Adrenal gland (tissue), 12 donors: ENCODE data around the gene PCDHB10. TPM values are rescaled to one million over a fixed set of nuclear protein-coding genes. Genes with fewer than 3 reads are reported as not detected.
A peak's percentile ranks its signal among the peaks of the same experiment; 100 is the strongest.
"Not testable (repeated sequence)": the region's sequence is repeated elsewhere in the genome, so short reads cannot be mapped to it uniquely, and the experiment has no call there.

Source experiments
- DNase-seq, 7 donors: peaks; one replicate each; pipeline ENCODE4 v3.0.0-alpha.2; 2019 to 2020
- H3K27ac ChIP-seq, 5 donors: fragments of 200-600 bp; sonication (generic) in 4 of 5; 1 replicate in 3 of 5; 2 replicates in 2 of 5; pipeline versions ENCODE4 v1.5.1 to v1.8.0; 2016 to 2020; ENCODE audit warnings: mild to moderate bottlenecking in 1 of 5
- H3K27me3 ChIP-seq: fragments of 200-600 bp; 2 replicates; pipeline ENCODE4 v1.8.0; 2021
- H3K36me3 ChIP-seq, 2 donors: fragments of 200-600 bp; replicated peaks in 1 of 2; 1 replicate in 1 of 2; 2 replicates in 1 of 2; pipeline versions ENCODE4 v1.5.1 to v1.8.0; 2018 to 2022
- H3K4me1 ChIP-seq, 2 donors: fragments of 200-600 bp; replicated peaks in 1 of 2; 1 replicate in 1 of 2; 2 replicates in 1 of 2; pipeline versions ENCODE4 v1.5.1 to v1.8.0; 2018 to 2021
- H3K4me3 ChIP-seq, 4 donors: fragments of 200-600 bp; sonication (generic) in 3 of 4; one replicate each; pipeline ENCODE4 v1.5.1; 2016 to 2018
- H3K9me3 ChIP-seq, 3 donors: fragments of 200-600 bp; sonication (generic) in 1 of 3; replicated peaks in 1 of 3; 1 replicate in 2 of 3; 2 replicates in 1 of 3; pipeline versions ENCODE4 v1.5.1 to v1.8.0; 2016 to 2021
- CTCF ChIP-seq, 6 experiments: fragments of 450-650 bp in 4 of 6; fragments of 200-600 bp in 2 of 6; sonication (generic) in 1 of 6; IDR thresholded peaks; 1 replicate in 5 of 6; 2 replicates in 1 of 6; pipeline versions ENCODE4 v1.5.1 to v1.8.0; 2016 to 2021; ENCODE audit warnings: antibody characterized with exemption in 6 of 6, mild to moderate bottlenecking in 2 of 6, moderate library complexity in 1 of 6
- POLR2A ChIP-seq, 2 donors: fragments of 450-650 bp; IDR thresholded peaks; one replicate each; pipeline ENCODE4 v1.6.1; 2017; ENCODE audit warnings: antibody characterized with exemption in 2 of 2, mild to moderate bottlenecking in 2 of 2, moderate library complexity in 1 of 2
- WGBS, 4 donors: extraction: QIAGEN DNeasy Blood & Tissue Kit in 2 of 4; methylation state at CpG; one replicate each; pipeline versions ENCODE4 v1.1.5 to v1.1.7; 2013 to 2017; 5-methylcytosine and 5-hydroxymethylcytosine counted together
- intact Hi-C, 2 donors: fragments of 100-400 bp; cut with DNase I; formaldehyde crosslinking; loops; one replicate each; pipeline versions ENCODE4 v1.14.1 to v1.15.0; 2022 to 2023
- polyA plus RNA-seq, 3 donors: library from polyadenylated mRNA; stranded (reverse); fragments of 200-250 nt in 2 of 3; fragments of 350-450 nt in 1 of 3; fragmentation: Illumina TruSeq in 1 of 3; extraction: RNeasy Lipid Tissue Mini Kit (QIAGEN cat#74804) in 1 of 3; gene quantifications; one replicate each; pipeline ENCODE4 v1.2.3, GENCODE V29; 2013 to 2014
- total RNA-seq, 9 donors: library from RNA; depleted of rRNA in 4 of 9; stranded (reverse); fragments of >200 nt in 4 of 9; fragments of 120-200 nt in 1 of 9; fragmentation: NEBNext Ultra II Directional in 1 of 9; extraction: Animal tissue kit (Norgen Biotek cat#: 25700) in 1 of 9; gene quantifications; one replicate each; pipeline versions ENCODE4 v1.1.0 to v1.2.4, GENCODE V29; 2013 to 2023
- donor health status: healthy with polysubstance abuse.
- donor health status: Bipolar disorder and iron deficiency.
- donor health status: DM: yes; HTN: yes; CAD: no.
- donor health status: DM: no; HTN: no; CAD: no.
- donor health status: DM: no; HTN: no; CAD: no.
- donor health status: DM: yes; HTN: yes; CAD: no.

PCDHB10 gene
- total and polyA plus RNA-seq, 12 donors, result 0.18 to 3.0 (median 0.85) TPM

GRCh38 chr5:141186897-141187512 is 5.1 kb upstream of the PCDHB10 start, which contains the start of gene PCDHB9:
Gene PCDHB9 (plus strand): TSS chr5:141187161. CDS start chr5:141187319, 158 bp downstream.
- peak in 2 of 6 experiments; percentile 25 to 37 for TF ChIP-seq CTCF (IDR thresholded peaks at IDR 0.05)
- TF ChIP-seq POLR2A (IDR thresholded peaks at IDR 0.05), result no peak
- Histone ChIP-seq H3K4me3 (peak within 1 kb of the TSS in 1 of 4 donors; percentile 26), H3K4me1 (no peaks in the 10 kb centered on the region), H3K27ac (no peak within 1 kb of the TSS), H3K36me3 (no peaks in the 10 kb centered on the region), H3K27me3 (peaks cover 4% of the 10 kb centered on the region), H3K9me3 (peaks cover 0 to 9% (median 0%) of the 10 kb centered on the region in 3 donors)
- 14 to 18% (median 15%) methylated on average over 7 to 9 of the region's 9 CpGs for WGBS, 4 donors
- peak in 1 of 7 donors; percentile 3 for DNase-seq
- intact Hi-C loops, result no loop called here

GRCh38 chr5:141188682-141189081 is 3.5 kb upstream of the PCDHB10 start:
- H3K4me1 ChIP-seq, H3K36me3 ChIP-seq, DNase-seq, H3K9me3 ChIP-seq, H3K4me3 ChIP-seq, H3K27me3 ChIP-seq, intact Hi-C loops, H3K27ac ChIP-seq: not testable (repeated sequence)
- WGBS, 4 donors, result 25 to 60% (median 43%) methylated on average over 1 to 33 of the region's 37 CpGs

- H3K27me3 ChIP-seq, H3K4me3 ChIP-seq, H3K4me1 ChIP-seq, H3K9me3 ChIP-seq, H3K27ac ChIP-seq, DNase-seq, H3K36me3 ChIP-seq, intact Hi-C loops: not testable (repeated sequence)
- whole genome bisulfite sequencing, 4 donors, result 18 to 25% (median 24%) methylated on average over 8 to 25 of the region's 35 CpGs; no CpG with 5 or more reads in 1 of the 4 donors
Observed at GRCh38 chr5:141189131-141189530, 3.0 kb upstream of the PCDHB10 start.

- H3K4me3 ChIP-seq, H3K27ac ChIP-seq, H3K27me3 ChIP-seq, H3K4me1 ChIP-seq, DNase-seq, intact Hi-C loops, H3K36me3 ChIP-seq: not testable (repeated sequence)
- WGBS, 4 donors, result 17 to 21% methylated on average over 25 to 27 of the region's 37 CpGs; no CpG with 5 or more reads in 2 of the 4 donors
- peaks cover 0 to 14% (median 6%) of the 10 kb centered on the region in 3 donors for H3K9me3 ChIP-seq
Observed at GRCh38 chr5:141194332-141194731, 2.2 kb downstream of the PCDHB10 start.

- Histone ChIP-seq H3K27ac (no peak overlapping the region), H3K4me3 (no peak overlapping the region), H3K9me3 (peaks cover 0 to 8% (median 6%) of the 10 kb centered on the region in 3 donors), H3K4me1 (no peaks in the 10 kb centered on the region), H3K36me3 (no peaks in the 10 kb centered on the region), H3K27me3 (no peaks in the 10 kb centered on the region)
- no peak for DNase-seq
- TF ChIP-seq CTCF (IDR thresholded peaks at IDR 0.05) (no peak), POLR2A (IDR thresholded peaks at IDR 0.05) (no peak)
- intact Hi-C loops, result no loop called here
- WGBS, 4 donors, result 31 to 59% (median 40%) methylated on average over 3 of the region's 3 CpGs
Observed at GRCh38 chr5:141196363-141196762, 4.2 kb downstream of the PCDHB10 start.
